Activated T-cell treated with anti-CD3 and anti-CD28 coated beads for 48 hours (primary cell): ENCODE measurements around the gene GNAT2.

Experiments used
- DNase-seq: peaks from one replicate; pipeline ENCODE4 v3.0.0-alpha.2; 2020; ENCODE audit warnings: low read depth

The GNAT2 gene

GRCh38 chr1:109627692-109628399 lies 8.4 kb upstream of the GNAT2 start:
- DNase-seq = no peak

- DNase-seq = no peak
These were observed 7.4 kb upstream of the GNAT2 start for GRCh38 chr1:109626682-109627408.

- DNase-seq = no peak
These were observed 6.5 kb upstream of the GNAT2 start for GRCh38 chr1:109625601-109626560.

- no peak for DNase-seq
These were observed 5.8 kb upstream of the GNAT2 start for GRCh38 chr1:109625176-109625575.

GRCh38 chr1:109624201-109625010 lies 5.0 kb upstream of the GNAT2 start:
- no peak for DNase-seq

- no peak for DNase-seq
These were observed 4.3 kb upstream of the GNAT2 start for GRCh38 chr1:109623601-109624161.

- DNase-seq = no peak
These were observed 3.5 kb upstream of the GNAT2 start for GRCh38 chr1:109622895-109623294.

- DNase-seq = no peak
These were observed 2.9 kb upstream of the GNAT2 start for GRCh38 chr1:109622137-109622892.

- no peak for DNase-seq
These were observed 2.1 kb upstream of the GNAT2 start for GRCh38 chr1:109621379-109622136.

- DNase-seq = peak; percentile 96
These were observed 1.4 kb upstream of the GNAT2 start for GRCh38 chr1:109620841-109621286.

- no peak for DNase-seq
These were observed 980 bp upstream of the GNAT2 start for GRCh38 chr1:109620401-109620791.

- DNase-seq = no peak
These were observed 498 bp downstream of the GNAT2 start for GRCh38 chr1:109618661-109619575.

GRCh38 chr1:109617291-109617801 lies 2.1 kb downstream of the GNAT2 start:
- DNase-seq = no peak

GRCh38 chr1:109616391-109616790 lies 3.0 kb downstream of the GNAT2 start:
- DNase-seq = no peak

GRCh38 chr1:109615879-109616278 lies 3.5 kb downstream of the GNAT2 start:
- no peak for DNase-seq

GRCh38 chr1:109613361-109614147 lies 5.9 kb downstream of the GNAT2 start:
- DNase-seq = no peak

GRCh38 chr1:109611308-109611990 lies 8.0 kb downstream of the GNAT2 start:
- DNase-seq = no peak
